GM13976 (cell line): ENCODE measurements around the gene HNF4A.

ENCODE experiments used
- DNase-seq: peaks from one replicate; pipeline ENCODE4 v3.0.0; 2012; ENCODE audit warnings: low spot score
- in situ Hi-C: fragments of 300-500 bp; cut with MboI; formaldehyde crosslinking; loops from one replicate; pipeline ENCODE4 v1.12.0; 2022; ENCODE audit warnings: low sequenced_read_pairs, mixed read lengths, inconsistent platforms; ENCODE audit not compliant: unreplicated experiment
- TF ChIP-seq, protein P1 (sequence below): IDR thresholded peaks from 2 replicates; pipeline ENCODE4 v1.5.1; 2012; ENCODE audit warnings: borderline replicate concordance, mild to moderate bottlenecking; ENCODE audit not compliant: insufficient read depth; ENCODE audit errors: extremely low read depth, missing control alignments, control extremely low read depth

Gene HNF4A

DNA sequence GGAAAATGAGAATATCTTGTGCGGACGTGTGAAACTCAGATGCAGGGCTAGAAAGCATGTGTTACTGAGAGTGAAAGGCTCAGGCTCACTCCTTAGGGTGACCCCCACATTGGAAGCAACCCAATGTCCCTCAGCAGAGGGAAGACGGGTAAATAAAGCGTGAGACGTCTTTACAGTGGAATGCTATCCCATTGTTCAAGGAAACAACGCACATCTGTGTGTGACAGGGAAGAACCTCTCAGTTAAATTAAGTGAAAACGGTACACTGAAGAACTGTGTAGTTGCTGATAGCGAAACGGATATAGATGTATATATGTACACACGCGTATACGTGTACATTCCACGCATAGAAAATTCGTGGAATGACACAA lies 839 bp downstream of the HNF4A start:
- DNase-seq: no peak
- TF ChIP-seq, protein P1, sequence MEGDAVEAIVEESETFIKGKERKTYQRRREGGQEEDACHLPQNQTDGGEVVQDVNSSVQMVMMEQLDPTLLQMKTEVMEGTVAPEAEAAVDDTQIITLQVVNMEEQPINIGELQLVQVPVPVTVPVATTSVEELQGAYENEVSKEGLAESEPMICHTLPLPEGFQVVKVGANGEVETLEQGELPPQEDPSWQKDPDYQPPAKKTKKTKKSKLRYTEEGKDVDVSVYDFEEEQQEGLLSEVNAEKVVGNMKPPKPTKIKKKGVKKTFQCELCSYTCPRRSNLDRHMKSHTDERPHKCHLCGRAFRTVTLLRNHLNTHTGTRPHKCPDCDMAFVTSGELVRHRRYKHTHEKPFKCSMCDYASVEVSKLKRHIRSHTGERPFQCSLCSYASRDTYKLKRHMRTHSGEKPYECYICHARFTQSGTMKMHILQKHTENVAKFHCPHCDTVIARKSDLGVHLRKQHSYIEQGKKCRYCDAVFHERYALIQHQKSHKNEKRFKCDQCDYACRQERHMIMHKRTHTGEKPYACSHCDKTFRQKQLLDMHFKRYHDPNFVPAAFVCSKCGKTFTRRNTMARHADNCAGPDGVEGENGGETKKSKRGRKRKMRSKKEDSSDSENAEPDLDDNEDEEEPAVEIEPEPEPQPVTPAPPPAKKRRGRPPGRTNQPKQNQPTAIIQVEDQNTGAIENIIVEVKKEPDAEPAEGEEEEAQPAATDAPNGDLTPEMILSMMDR: no peak
- in situ Hi-C loops: no loop called here

DNA sequence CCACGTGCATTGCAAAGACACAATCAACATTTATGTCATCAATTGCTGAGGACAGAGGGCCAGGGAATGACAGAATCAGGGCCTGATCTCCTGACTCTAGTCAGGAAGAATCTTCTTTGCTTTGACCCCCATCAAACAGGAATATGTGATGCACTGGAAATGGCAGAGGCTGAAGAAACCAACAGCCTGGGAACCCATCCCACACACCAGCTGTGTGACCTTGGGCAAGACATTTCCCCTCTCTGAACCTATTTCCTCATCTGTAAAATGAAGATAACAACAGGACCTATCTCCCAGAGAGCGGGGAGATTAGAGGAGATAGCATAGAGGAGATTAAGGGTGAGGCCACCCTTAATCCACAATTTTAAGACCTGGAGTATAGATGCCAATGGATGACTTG lies 1.5 kb downstream of the HNF4A start:
- in situ Hi-C loops: no loop called here
- TF ChIP-seq, protein P1: no peak
- no peak for DNase-seq

DNA sequence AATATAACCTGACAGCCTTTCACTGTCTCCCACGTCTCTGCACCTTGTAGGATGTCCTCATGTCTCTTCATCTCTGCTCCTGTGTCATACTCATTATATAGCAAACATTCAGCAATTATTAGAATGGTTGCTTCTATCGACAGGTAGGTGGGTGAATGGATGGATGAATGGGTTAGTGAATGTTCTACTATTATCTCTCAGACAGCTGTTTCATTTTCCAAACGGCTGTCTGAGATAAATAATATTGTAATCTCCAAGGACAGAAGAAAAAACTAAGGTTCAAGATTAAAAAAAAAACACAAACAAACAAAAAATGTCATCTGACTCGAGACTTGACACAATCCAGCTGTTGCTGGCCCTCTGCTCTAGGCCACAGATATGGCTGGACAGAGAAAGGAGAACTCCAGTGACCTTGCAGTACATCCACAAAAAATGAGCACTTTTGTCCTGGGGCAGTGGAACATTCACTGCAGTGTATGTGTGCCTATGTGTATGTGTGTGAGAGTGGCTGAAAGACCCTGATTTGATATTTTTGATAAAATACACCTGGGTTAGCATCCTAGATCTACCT lies 2.1 kb downstream of the HNF4A start:
- in situ Hi-C loops: no loop called here
- DNase-seq: no peak
- TF ChIP-seq, protein P1: no peak

DNA sequence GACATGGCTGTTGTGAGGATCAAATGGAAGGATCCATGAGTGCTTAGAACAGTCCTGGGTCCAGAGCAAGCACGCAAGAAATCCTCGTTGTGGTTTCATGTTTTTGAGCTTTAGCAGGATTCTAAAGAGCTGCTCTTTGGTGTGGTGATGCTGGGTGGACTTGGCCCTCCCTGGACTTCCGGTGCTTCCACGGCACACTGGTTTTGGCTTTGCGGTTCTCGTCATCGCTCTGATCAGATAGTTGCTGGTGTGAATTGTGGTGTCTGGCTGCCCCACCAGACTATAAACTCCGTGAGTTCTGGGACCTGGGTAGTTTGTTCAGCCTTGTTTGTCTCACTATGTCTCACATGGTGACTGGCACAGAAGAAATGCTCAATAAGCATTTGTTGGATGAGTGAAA lies 3.3 kb downstream of the HNF4A start:
- DNase-seq: no peak

DNA sequence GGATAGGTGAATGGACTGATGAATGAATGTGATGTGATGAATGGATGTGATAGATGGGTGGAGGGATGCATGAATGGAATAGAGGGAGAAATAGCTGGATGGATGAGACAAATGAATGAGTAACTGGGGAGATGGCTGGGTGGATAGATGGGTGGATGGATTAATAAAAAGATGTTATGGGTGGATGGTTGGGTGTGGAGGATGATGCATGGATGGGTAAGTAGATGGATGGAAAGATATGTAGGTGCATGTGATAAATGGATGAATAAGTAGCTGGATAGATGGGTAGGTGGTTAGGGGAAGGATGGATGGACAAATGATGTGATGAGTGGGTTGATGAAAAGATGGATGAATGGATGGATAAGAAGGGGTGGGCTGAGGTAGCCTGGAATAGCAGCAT lies 4.7 kb downstream of the HNF4A start:
- TF ChIP-seq, protein P1: no peak
- in situ Hi-C loops: no loop called here
- DNase-seq: no peak

More for the DNA sequence above, 3.3 kb downstream of the HNF4A start:
- in situ Hi-C loops: no loop called here
- TF ChIP-seq, protein P1: no peak

DNA sequence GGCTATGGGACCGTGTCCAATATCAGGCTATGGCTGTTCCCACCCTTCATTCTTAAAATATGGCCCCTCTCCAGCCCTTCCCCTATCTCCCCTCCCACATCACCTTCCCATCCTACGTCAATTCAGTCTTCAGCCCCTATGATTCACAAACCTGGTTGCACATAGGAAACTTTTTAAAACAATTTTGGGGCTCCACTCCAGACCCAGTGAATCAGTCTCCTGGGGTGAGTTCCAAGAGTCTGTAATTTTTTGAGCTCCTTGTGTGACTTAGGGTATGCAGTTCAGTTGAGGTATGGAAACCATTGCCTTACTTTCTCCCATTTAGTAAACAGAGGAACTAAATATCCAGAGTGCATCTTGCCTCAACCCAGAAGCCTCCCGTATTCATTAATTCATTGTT lies 5.5 kb downstream of the HNF4A start:
- DNase-seq: no peak
- TF ChIP-seq, protein P1: no peak
- in situ Hi-C loops: no loop called here

DNA sequence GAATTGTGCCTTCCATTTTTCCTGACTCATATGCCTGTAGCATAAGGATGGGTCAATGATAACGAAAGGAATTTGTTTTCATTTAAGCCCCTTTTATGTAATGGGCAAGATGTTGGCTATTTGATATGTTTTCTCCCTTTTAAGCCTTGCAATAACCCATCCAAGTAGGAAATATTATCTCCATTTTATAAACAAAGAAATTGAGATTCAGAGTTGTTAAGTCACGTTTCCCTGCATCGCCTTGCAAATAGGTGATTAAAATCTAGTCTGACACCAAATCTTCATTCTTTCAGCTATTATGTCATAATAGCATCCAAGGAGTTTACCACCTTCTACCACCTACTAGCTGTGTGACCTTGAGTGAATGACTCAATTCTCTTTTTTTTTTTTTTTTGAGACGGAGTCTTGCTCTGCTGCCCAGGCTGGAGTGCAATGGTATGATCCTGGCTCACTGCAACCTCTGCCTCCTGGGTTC lies 7.0 kb downstream of the HNF4A start:
- in situ Hi-C loops: no loop called here
- TF ChIP-seq, protein P1: no peak
- no peak for DNase-seq
